ENCODE data around the gene RCE1.
A peak's percentile ranks its signal among the peaks of the same experiment; 100 is the strongest.

The RCE1 gene

GRCh38 chr11:66857927-66858185, 14.6 kb downstream of the RCE1 start:
- no peak for DNase-seq

DNA sequence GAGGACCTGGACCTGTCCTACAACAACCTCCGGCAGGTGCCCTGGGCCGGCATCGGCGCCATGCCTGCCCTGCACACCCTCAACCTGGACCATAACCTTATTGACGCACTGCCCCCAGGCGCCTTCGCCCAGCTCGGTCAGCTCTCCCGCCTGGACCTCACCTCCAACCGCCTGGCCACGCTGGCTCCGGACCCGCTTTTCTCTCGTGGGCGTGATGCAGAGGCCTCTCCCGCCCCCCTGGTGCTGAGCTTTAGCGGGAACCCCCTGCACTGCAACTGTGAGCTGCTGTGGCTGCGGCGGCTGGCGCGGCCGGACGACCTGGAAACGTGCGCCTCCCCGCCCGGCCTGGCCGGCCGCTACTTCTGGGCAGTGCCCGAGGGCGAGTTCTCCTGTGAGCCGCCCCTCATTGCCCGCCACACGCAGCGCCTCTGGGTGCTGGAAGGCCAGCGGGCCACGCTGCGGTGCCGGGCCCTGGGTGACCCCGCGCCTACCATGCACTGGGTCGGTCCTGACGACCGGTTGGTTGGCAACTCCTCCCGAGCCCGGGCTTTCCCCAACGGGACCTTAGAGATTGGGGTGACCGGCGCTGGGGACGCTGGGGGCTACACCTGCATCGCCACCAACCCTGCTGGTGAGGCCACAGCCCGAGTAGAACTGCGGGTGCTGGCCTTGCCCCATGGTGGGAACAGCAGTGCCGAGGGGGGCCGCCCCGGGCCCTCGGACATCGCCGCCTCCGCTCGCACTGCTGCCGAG, 15.1 kb downstream of the RCE1 start:
- no peak for DNase-seq

- no peak for DNase-seq
Measured at GRCh38 chr11:66858939-66859685, 15.9 kb downstream of the RCE1 start.

GRCh38 chr11:66859686-66860448, 16.6 kb downstream of the RCE1 start:
- no peak for DNase-seq

DNA sequence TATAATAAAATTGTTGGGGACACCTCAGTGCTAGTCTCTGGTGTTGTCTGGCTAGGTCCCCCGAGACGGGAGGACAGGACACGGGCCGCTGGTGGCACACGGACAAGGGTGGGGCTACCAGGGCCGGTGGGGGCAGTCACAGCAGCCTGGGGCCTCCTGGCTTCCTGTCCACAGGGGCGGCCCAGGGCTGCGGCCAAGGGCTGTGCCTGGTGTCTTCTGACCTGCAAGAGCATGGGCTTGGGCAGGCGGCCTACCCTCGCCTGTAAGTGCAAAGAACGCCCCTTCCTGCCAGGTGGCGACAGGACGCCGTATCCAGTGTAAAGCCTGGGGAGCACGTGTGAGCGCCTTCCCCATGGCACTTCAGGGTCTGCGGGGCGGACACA, 17.2 kb downstream of the RCE1 start:
- DNase-seq, result no peak

- no peak for DNase-seq
Measured at GRCh38 chr11:66861038-66861773, 18.0 kb downstream of the RCE1 start.

DNA sequence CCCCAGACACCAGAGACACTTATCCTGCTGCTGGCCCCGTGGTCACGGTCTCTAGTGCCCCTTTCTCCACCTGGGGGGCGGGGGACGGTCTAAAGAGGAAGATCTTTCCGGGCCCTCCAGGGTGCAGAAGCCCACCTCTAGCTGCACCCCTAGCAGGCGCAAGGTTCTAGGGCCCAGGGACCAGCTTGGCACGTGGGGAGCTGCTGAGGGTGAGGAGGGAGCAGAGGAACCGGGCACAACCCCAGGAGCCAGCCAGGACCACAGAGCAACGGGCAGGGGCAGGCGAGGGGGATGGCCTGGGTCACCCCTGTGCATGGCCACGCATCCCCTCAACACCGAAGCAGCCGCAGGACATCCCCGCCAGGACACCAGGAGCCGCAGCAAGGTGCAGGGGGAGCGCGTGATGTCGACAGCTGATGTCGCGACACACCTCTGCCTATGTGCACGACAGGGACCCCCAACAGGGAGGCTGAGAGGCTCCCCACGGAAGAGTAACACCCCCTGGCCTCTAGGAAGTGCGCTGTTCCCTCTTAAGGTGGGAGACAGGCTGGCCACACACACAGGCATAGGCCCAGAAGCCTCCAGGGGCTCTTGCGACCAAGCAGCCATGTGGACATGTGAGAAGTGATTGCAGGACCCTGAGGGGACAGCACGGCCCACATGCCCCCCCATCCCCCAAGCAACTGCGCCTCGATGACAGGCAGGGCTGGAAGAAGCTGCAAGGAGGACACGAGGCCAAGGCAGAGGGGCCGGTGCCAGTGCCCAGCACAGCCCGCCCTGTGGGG, 18.7 kb downstream of the RCE1 start:
- no peak for DNase-seq

GRCh38 chr11:66862559-66863037, 19.4 kb downstream of the RCE1 start:
- no peak for DNase-seq

DNA sequence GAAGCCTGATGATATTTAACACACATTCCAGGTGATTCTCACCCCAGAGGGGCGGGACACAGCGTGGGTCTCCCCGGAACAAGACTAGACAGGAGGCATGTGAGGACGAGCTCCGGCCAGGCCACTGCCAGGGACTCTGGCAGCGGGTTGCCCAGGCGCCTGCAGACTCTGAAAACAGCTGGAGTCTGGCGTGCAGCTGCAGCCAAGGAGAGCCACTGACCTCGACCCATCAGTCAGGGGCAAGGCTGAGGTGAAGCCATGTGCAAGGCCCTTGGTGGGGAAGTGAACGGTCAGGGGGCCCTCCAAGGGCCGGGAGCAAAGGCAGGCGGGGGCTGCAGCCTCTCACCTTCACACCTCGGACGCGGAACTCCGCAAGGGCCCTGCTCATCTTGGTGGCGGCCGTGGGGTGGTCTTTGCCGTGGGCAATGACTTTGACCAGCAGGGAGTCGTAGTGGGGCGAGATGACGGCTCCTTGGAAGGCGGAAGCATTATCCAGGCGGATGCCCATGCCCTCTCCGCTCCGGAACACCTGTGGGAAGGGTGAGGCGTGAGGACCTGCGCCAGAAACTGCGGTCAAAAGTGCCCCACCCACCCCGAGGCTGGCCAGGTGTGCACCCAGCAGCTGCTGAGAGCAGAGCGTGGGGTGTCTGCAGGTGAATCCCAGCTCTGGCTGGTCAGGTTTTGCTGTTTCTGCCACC, 20.3 kb downstream of the RCE1 start:
- DNase-seq, result no peak

DNA sequence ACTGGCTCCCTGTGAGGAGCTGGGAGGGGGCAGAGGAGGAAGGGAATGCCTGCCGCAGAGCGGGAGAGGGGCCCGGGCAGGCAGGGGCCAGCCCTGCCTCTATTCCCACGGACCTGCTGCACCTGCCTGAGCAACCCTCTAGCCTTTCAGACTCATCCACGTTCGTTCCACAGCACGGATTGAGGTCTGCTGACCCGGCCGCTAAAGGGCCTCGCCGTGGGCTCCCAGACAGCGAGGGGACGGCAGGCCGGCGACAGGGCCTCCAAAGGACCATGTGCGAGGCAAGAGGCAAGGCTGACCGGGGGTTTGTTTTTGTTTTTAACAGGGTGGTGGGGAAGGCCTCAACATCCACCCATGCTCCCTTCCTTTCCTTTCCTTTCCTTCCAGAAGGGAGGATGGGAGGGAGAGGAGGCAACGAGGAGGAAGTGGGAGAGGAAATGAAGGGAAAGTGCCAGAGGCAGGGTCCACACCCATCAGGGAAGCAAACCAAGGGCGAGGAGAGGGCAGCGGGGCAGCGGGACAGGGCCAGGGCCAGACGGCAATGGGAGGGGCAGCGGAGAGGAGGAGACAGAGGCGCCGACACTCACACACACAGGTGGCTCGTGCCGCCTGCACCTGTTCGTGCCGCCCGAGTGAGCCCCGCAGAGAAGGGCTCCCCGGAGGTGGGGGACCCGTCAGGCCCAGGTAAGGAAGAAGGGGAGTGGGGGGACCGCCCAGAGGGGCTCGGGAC, 21.1 kb downstream of the RCE1 start:
- DNase-seq, result peak; percentile 80

DNA sequence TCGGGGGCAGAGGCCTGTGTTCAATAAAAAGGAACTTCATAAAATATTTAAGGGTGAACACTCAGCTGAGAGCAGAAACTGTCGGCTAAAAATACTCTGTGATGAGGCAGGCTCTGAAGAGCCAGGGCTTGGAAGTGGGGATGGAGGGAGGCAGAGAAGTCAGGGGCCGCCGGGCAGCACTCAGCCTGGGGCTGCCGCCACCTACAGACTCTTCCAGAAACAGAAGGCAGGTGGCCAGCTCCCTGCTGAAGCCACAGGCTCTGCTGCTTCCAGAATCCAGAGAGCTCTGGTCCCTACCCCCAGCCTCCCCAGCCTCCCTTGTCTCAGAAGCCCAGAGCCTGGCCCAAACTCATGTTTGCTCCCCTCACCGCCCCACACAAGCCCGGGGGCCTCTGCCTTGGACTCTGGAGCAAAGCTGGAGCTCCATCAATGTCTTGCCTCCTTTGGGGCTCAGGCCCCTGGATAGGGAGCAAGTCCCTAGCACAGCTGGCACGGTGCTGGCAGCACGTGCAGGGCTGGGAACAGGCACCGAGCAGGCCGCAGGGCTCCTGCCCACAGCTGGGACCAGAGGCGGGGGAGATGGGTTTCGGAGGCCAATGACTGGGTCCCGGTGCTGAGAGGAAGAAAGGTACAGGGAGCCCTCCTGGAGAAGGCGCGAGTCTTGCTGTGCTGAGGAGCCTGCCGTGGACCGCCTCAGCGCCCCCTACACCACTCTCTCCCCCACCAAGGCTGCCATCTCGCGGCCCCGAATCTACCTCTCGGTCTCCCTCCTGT, 21.9 kb downstream of the RCE1 start:
- peak; percentile 60 for DNase-seq

DNA sequence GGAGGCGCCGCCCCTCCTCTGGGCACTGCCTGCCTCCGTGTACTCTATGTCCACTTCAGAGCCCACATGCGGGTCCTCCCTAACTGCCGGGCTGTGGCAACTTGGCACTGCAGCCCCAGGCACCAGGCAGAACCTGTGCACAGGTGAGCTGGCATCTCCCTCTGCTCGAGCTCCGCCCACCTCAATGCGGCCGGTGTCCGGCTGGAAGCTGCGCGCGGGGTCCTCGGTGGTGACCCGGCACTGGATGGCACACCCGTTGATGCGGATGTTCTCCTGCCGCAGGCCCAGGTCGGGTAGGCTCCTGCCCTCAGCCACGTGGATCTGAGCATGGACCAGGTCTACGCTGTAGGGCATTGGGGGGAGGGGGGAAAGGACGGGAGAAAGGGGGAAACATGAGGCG, 22.8 kb downstream of the RCE1 start:
- DNase-seq, result no peak

DNA sequence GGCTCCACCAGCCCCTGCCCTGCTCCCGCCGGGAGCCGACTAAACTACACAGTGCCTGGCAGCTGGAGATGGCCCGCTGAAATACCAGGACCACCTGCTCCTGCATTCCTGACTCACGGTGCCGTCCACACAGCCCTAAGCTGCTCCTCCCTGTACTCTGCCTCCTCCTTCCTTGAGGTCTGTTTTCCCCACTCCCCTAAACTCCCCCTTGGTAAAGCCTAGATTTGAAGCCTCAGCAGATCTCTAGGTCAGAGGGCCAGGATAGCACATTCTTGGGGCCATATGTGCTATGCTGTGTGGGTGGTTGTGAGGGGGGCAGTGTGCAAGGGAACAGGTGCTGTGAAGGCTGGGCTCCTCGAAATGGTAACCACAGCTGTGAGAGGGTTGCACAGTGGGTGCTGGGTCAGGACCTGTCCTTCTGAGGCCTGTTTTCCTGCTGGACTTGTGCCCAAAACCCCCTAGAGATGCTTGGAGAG, 23.3 kb downstream of the RCE1 start:
- no peak for DNase-seq

- no peak for DNase-seq
Measured at GRCh38 chr11:66867425-66868040, 24.3 kb downstream of the RCE1 start.

DNA sequence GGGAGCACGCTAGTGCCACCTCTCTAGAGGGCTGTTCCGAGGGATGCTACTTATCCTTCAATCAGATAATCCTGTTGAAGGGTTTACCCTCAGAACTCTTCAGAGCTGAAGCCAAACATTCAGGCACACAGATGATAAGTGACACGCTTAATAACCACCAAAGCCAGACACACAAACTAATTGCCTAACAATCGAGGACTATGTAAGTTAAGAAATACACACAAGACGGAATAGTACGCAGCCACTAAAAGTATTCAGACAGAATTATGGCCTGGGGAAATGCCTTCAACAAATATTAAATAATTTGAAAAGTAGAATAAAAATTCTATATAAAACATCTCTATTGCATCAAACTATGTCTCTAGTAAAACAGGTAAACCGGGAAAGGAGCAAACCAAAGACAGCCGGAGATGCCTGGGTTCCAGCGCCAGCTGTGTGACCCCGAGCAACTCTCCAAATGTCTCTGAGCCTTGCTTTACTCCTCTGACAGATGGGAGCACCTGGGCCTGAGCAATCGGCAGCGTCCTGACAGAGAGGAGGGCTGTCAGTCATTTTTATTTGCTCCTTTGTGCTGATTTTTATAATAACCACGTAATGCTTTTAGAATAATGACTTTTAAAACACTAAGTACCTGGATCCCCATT, 25.0 kb downstream of the RCE1 start:
- DNase-seq, result no peak

DNA sequence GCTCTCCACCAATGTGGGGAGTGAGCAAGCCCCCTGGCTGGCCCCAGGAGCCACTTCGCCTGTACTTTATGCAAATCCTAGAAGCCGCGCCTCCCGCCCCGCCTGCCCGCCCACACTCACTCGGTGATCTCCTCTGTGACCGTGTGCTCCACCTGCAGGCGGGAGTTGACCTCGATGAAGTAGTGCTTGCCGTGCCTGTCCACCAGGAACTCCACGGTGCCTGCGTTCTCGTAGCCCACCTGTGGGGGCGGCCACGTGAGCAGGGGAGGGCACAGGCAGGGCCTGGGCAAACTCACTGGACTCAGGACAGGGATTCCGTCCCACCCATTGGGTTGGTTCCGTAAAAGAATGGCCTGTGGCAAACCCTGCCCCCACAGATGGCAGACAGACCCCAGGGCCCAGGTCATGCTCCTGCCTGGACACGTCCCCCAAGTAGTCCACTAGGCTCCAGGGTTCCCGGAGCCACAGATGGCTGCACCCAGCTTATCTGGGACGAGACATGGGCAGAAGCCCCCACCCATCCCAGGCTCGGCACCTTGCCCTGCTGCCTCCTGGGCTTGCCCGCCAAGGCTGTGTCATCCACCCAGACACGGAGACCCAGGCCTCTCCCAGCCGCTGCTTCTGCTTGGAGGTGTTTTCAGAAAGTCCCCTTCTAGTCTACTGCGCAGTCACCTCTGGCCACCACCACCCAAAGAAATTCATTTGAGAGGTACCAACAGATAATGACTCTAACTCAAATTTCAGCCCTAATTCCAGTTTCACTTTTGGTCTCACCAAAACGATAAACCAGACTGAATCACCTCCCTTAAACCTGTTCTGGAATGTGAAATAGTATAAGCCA, 25.7 kb downstream of the RCE1 start:
- DNase-seq, result peak; percentile 35

DNA sequence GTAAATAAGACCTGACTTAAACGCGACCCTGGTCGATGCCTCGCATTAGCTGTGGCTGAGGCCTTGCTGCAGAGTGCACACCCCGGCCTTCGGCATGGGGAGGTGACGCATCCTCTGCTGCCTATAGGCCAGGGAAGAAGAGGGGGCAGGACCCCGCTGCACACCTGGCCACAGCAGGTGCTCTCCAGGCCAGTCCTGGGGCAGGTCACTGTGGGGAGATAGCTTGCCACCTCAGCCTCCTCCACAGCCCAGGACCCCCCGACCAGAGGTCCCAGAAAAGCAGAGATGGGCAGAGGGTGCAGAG, 26.3 kb downstream of the RCE1 start:
- no peak for DNase-seq

GRCh38 chr11:66870131-66870530, 26.9 kb downstream of the RCE1 start:
- no peak for DNase-seq
